AG04450 (cell line): ENCODE results near the gene DGKH. TPM values are rescaled to one million over a fixed set of nuclear protein-coding genes. Genes with fewer than 3 reads are reported as not detected.

Experiments
- CTCF ChIA-PET: fragments of 300-600, 350-600 bp; formaldehyde crosslinking; extraction: SDS; loops from one replicate; lab custom pipeline; 2022; ENCODE audit warnings: antibody characterized with exemption, inconsistent platforms; lab: Charles Lee
- POLR2A ChIA-PET: fragments of 350-600 bp; formaldehyde crosslinking; extraction: SDS; loops from one replicate; lab custom pipeline; 2021; ENCODE audit warnings: antibody characterized with exemption, inconsistent platforms; lab: Yijun Ruan, JAX
- DNase-seq: peaks from one replicate; pipeline ENCODE4 v3.0.0-alpha.2; 2011; ENCODE audit warnings: low read depth, low spot score
- H3K27ac ChIP-seq: one replicate; pipeline ENCODE4 v1.5.1; 2012; ENCODE audit warnings: low read depth, low read length, control low read depth
- H3K27me3 ChIP-seq: one replicate; pipeline ENCODE4 v1.6.0; 2012; ENCODE audit warnings: low read length; ENCODE audit not compliant: control insufficient read depth, insufficient read depth
- H3K4me3 ChIP-seq: 2 replicates; pipeline ENCODE4 v1.5.1; 2011; ENCODE audit warnings: mild to moderate bottlenecking, low read depth, low read length, control low read depth
- H3K9me3 ChIP-seq: 2 replicates; pipeline ENCODE4 v1.5.1; 2012; ENCODE audit warnings: low read length; ENCODE audit not compliant: control insufficient read depth, insufficient read depth
- CTCF ChIP-seq: IDR thresholded peaks from 2 replicates; pipeline ENCODE4 v1.5.1; 2011; ENCODE audit warnings: low read depth, low read length, control low read depth, inconsistent platforms
- polyA plus RNA-seq: library from polyadenylated mRNA; depleted of rRNA; stranded (reverse); fragments of >200 nt; gene quantifications from 2 replicates; pipeline ENCODE4 v1.2.3, GENCODE V29; 2011

Gene DGKH
- polyA plus RNA-seq, 1 experiment = 4.3 TPM

GRCh38 chr13:42125046-42125445, 76.6 kb downstream of the DGKH start:
- Histone ChIP-seq H3K27me3 (no peaks in the 10 kb centered on the region), H3K4me3 (no peak overlapping the region), H3K27ac (no peak overlapping the region), H3K9me3 (no peaks in the 10 kb centered on the region)
- no peak for TF ChIP-seq CTCF
- ChIA-PET CTCF (interaction anchor here (1.2 kb wide), 1 partner anchor 14 kb away, joined by 3 read pairs; no protein-coding TSS in a partner anchor), POLR2A (interaction anchor here (0.5 kb wide), 1 partner anchor 232 kb away, joined by 3 read pairs; no protein-coding TSS in a partner anchor)
- DNase-seq = no peak

GRCh38 chr13:42127047-42127446, 78.6 kb downstream of the DGKH start:
- Histone ChIP-seq H3K9me3 (no peaks in the 10 kb centered on the region), H3K27ac (no peak overlapping the region), H3K27me3 (no peaks in the 10 kb centered on the region), H3K4me3 (no peak overlapping the region)
- no peak for DNase-seq
- CTCF ChIA-PET = interaction anchor here (0.6 kb wide), 1 partner anchor 350 kb away, joined by 4 read pairs; no protein-coding TSS in a partner anchor
- TF ChIP-seq CTCF = no peak
- POLR2A ChIA-PET = no interaction called here

- Histone ChIP-seq H3K27ac (no peak overlapping the region), H3K4me3 (no peak overlapping the region), H3K9me3 (no peaks in the 10 kb centered on the region), H3K27me3 (no peaks in the 10 kb centered on the region)
- POLR2A ChIA-PET = no interaction called here
- no peak for DNase-seq
- no peak for TF ChIP-seq CTCF
- CTCF ChIA-PET = no interaction called here
Observed at GRCh38 chr13:42129033-42129432, 80.6 kb downstream of the DGKH start.

- CTCF ChIA-PET = no interaction called here
- POLR2A ChIA-PET = no interaction called here
- Histone ChIP-seq H3K4me3 (no peak overlapping the region), H3K9me3 (no peaks in the 10 kb centered on the region), H3K27ac (no peak overlapping the region), H3K27me3 (no peaks in the 10 kb centered on the region)
- no peak for TF ChIP-seq CTCF
- no peak for DNase-seq
Observed at GRCh38 chr13:42136518-42136917, 88.1 kb downstream of the DGKH start.

GRCh38 chr13:42137856-42138537, 89.5 kb downstream of the DGKH start:
- ChIA-PET CTCF (interaction anchor here (0.6 kb wide), 1 partner anchor 43 kb away, joined by 3 read pairs; no protein-coding TSS in a partner anchor), POLR2A (interaction anchor here (0.5 kb wide), 1 partner anchor 1033 kb away, joined by 3 read pairs; no protein-coding TSS in a partner anchor)
- H3K27ac ChIP-seq = no peak overlapping the region
- H3K9me3 ChIP-seq = no peaks in the 10 kb centered on the region
- no peak for DNase-seq
- no peak for TF ChIP-seq CTCF
- H3K4me3 ChIP-seq = no peak overlapping the region
- no peaks in the 10 kb centered on the region for H3K27me3 ChIP-seq
